ENCODE results near the gene VPS13C.
"Not testable (repeated sequence)": the region's sequence is repeated elsewhere in the genome, so short reads cannot be mapped to it uniquely, and the experiment has no call there.

The VPS13C gene

DNA sequence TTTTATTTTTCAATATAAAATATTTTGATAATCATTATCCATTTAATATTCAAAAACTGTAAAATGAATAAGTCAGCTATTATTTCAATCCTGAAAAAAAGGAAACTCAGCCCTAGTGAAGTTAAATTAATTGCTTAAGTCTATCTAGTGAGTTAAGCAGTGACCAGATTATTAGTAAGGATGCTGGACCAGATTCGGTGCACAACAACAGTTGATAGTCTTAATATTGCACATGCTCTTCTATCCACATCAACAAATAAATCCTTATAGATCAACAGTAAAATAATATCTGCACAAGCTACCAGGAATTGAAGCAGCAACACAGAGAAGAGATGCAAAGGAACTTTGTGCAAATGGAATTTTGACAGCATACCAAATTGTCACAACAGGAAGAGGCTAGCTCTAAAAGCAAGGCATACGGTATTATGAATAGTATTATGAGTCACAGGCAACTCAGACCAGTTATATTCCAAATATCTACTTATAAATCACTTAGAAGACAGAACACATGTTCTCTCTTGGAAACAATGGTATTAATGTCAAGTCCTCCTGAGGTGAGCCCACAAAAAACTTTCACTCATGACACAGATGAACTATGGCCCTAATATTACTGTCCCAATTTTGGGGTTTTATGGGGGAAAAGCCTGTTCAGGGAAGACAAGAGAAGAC is 24.9 kb downstream of the VPS13C start:
- no peak for DNase-seq

DNA sequence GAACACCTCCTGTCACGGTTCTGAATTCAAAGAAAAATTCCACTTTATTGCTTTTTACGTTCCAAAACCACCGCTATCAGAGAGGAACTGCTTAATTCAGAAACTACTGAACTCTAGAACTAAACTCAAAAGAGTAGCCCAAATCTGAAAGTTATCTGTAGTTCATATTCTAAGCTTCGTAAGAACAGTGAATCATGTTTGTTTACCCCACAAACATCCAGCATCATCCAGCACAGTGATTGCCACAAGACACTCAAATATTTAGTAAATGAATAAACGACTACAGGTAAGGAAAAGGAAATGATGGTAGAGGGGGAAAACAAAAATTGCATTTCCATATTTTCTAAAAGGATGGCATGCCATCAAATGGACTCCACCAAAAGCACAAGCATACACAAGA is 32.3 kb downstream of the VPS13C start:
- DNase-seq, result no peak

DNA sequence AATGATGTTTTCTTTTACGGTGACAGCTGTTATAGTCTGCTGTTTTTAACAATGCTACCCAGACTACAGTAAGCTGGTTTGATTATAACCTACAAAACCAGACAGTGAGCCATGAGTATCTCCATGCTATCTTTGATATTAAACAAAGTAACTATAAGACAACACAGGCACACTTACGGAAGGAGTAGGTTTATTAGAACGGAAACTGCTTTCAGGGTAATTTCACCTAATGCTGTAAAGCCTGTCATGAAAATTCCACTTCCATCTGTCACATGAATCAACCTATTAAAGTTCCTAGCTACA is 33.0 kb downstream of the VPS13C start:
- no peak for DNase-seq

GRCh38 chr15:62026487-62027262 is 33.6 kb downstream of the VPS13C start:
- no peak for DNase-seq

DNA sequence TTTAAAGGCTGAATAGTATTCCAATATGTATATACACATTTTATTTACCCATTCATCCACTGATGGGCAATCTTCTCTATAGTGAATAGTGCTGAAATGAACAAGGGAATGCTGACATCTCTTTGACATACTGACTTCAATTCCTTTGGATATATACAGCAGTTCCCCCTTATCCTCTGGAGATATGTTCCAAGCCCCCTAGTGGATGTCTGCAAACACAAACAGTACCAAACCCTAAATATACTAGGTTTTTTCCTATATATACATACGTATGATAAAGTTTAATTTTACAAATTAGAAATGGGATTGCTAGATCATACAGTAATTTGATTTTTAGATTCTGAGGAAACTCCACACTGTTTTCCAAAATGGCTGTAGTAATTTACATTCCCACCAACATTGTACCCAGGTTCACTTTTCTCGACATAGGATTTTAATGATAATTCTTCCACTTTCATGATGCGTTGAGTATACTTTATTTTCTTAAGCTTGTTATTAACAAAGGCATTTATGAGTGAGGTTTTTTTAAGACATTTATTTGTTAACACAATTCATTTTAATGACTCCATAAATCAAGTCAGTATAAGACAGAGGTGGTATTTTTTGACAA is 38.2 kb downstream of the VPS13C start:
- DNase-seq, result no peak

GRCh38 chr15:62020576-62021160 is 39.6 kb downstream of the VPS13C start:
- no peak for DNase-seq

- DNase-seq, result not testable (repeated sequence)
Observed at GRCh38 chr15:62005354-62005753, 54.9 kb downstream of the VPS13C start.

DNA sequence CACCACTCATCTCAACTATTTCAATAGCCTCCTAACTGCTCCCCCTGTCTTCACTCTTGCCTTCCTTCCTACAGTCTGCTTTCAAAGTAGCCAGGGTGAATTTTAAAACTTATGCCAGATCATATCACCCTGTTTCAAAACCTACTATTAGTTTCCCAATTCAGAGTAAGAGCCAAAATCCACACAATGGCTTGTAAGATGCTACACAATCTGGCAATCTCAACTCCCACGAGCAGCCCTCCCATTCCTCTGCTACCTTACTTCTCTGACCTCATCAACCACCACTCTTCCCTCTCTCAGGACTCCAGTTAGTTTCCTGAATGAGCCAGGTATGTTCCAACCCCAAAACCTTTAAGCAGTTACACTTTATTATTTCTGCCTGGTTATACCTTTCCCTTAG is 62.5 kb downstream of the VPS13C start:
- DNase-seq, result no peak

GRCh38 chr15:61996056-61996635 is 64.1 kb downstream of the VPS13C start:
- DNase-seq, result no peak

GRCh38 chr15:61994216-61994615 is 66.0 kb downstream of the VPS13C start:
- no peak for DNase-seq

DNA sequence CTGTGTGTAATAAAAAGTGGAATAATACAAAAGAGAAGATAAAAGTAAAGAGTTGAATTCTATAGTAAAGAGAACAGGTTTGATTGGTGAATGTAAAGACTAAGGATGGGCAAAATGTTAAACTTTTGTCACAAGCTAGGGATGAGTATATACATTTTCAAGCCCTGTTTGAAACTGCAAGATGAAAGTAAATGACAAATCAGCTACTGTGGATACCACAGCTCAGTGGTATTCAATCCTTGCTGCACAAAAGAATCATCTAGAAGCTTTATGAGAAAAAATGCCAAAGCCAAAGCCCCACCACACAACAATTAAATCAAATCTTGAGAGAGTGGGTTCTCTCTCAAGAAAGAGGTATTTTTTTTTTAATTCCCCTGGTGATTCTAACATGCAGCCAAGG is 67.7 kb downstream of the VPS13C start:
- no peak for DNase-seq

DNA sequence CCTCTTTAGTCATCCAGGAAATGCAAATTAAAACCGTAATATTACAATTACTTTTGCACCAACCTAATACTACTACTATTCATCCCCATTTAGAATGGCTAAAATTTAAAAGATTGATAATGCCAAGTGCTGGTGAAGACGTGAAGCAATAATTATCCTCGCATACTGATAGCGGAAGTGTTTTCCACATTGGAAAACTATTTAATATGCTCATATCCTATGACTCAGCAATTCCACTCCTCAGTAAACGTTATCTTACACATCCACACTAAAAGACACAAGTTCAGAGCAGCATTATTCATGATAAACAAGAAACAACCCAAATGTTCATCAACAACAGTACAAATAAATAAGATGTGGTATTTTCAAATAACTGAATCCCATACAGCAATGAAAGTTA is 70.6 kb downstream of the VPS13C start:
- no peak for DNase-seq

- DNase-seq, result no peak
Observed at GRCh38 chr15:61987824-61988223, 72.4 kb downstream of the VPS13C start.

- DNase-seq, result no peak
Observed at GRCh38 chr15:61983081-61983480, 77.2 kb downstream of the VPS13C start.

- DNase-seq, result no peak
Observed at GRCh38 chr15:61978225-61978624, 82.0 kb downstream of the VPS13C start.

GRCh38 chr15:61974759-61975158 is 85.5 kb downstream of the VPS13C start:
- DNase-seq, result peak; percentile 66

GRCh38 chr15:61974118-61974517 is 86.1 kb downstream of the VPS13C start:
- no peak for DNase-seq

GRCh38 chr15:61951949-61952348 is 108.3 kb downstream of the VPS13C start:
- no peak for DNase-seq

DNA sequence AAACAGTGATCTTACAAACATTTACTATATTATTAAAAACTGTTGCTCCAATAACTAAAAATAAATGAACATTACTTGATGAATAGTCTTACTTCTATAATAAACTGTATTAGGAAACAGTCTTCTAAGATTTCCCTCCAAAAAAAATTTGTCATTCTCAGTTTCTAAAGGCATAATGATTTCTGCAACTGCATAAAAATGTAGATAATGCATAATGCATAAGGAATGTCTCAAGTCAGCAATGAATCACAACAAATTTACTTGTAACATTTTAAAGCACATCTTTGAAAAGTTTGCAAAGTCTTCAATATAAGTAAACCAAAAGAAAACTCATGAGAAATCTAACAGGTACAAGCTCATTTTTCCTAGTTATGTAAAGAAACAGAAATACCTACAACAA is 113.5 kb downstream of the VPS13C start:
- DNase-seq, result no peak

GRCh38 chr15:61943992-61944391 is 116.3 kb downstream of the VPS13C start:
- DNase-seq, result no peak

DNA sequence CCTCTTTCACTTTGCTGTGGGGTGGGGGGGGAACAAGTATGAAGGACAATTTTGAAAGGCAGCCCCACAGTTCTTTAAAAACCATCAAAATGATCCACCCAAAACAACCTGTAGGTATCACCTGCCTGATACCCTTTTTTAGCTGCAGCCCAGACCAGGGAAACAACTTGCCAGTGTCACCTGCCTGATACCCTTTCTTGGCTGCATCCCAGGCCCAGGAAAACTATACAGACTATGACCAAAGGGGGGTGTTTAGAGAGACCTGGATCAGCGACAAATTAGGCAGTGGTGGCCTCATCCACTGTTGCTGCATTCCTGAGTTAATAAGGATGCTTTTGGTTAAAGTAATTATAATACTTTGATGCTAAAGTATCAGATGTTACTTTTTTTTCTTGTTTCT is 122.0 kb downstream of the VPS13C start:
- no peak for DNase-seq

- no peak for DNase-seq
Observed at GRCh38 chr15:61936528-61937195, 123.6 kb downstream of the VPS13C start.

DNA sequence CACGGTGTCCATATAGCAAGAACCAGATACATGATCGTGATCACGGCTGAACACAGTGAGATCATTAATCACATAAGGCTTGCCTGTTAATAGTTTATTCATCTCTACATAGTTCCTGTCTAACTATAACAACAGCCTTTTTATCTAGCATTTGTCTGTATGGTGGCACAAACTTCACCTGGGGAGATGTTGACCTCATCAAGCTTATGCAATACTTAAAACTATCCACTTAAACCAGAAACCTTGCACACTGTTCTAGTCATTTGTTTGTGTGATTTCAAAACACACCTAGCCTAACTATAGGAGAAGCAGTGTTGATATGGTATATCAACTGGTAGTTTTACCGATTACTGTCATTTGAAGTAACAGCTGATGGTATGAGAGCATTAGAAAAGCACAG is 124.8 kb downstream of the VPS13C start:
- DNase-seq, result no peak
